Nephron (organoid): Measurements from ENCODE around the gene SLC8A2.

Experiments
- H3K27ac Mint-ChIP-seq, 3 experiments: 2 replicates each; pipeline ENCODE4 v1.8.0; 2020; ENCODE audit warnings: mixed read lengths in 3 of 3, mild to moderate bottlenecking in 2 of 3, moderate library complexity in 1 of 3
- H3K27me3 Mint-ChIP-seq: 2 replicates; pipeline ENCODE4 v1.8.0; 2021; ENCODE audit warnings: low read depth, mild to moderate bottlenecking, moderate library complexity, mixed read lengths
- H3K36me3 Mint-ChIP-seq: 2 replicates; pipeline ENCODE4 v1.8.0; 2020; ENCODE audit warnings: low read depth, mixed read lengths
- H3K4me1 Mint-ChIP-seq: 2 replicates; pipeline ENCODE4 v1.8.0; 2020; ENCODE audit warnings: mixed read lengths
- H3K4me3 Mint-ChIP-seq, 3 experiments: 2 replicates each; pipeline ENCODE4 v1.8.0; 2020; ENCODE audit warnings: mild to moderate bottlenecking in 3 of 3, mixed read lengths in 3 of 3, moderate library complexity in 2 of 3
- H3K9me3 Mint-ChIP-seq: 2 replicates; pipeline ENCODE4 v1.8.0; 2020; ENCODE audit warnings: mixed read lengths
- TF ChIP-seq, protein P1 (sequence below), 3 experiments: fragments of 200-600 bp; sonication (generic); IDR thresholded peaks; one replicate each; pipeline ENCODE4 v1.5.0; 2021; ENCODE audit warnings: antibody characterized with exemption in 3 of 3; ENCODE audit not compliant: unreplicated experiment in 3 of 3

SLC8A2 gene

DNA sequence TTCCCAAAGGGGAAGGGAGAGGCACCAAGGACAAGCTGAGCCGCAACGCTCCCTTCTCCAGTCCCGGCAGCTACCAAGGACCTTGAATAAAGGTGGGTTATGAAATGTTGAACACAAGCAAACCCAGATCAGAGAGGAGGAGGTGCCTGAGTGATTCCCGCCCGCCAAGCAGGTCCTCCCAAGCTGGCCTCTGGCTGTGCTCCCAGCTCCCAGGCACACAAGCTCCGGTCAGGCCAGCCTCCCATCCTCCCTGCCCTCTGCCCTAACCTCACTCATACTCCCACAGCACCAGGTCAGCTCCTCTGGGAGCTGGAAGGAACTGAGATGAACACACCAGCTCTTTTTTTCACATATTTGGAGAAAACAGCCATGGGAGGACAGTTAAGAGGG is 39.4 kb upstream of the SLC8A2 start:
- TF ChIP-seq, protein P1, sequence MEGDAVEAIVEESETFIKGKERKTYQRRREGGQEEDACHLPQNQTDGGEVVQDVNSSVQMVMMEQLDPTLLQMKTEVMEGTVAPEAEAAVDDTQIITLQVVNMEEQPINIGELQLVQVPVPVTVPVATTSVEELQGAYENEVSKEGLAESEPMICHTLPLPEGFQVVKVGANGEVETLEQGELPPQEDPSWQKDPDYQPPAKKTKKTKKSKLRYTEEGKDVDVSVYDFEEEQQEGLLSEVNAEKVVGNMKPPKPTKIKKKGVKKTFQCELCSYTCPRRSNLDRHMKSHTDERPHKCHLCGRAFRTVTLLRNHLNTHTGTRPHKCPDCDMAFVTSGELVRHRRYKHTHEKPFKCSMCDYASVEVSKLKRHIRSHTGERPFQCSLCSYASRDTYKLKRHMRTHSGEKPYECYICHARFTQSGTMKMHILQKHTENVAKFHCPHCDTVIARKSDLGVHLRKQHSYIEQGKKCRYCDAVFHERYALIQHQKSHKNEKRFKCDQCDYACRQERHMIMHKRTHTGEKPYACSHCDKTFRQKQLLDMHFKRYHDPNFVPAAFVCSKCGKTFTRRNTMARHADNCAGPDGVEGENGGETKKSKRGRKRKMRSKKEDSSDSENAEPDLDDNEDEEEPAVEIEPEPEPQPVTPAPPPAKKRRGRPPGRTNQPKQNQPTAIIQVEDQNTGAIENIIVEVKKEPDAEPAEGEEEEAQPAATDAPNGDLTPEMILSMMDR (IDR thresholded peaks at IDR 0.05; ENCODE audit: unreplicated experiment in 3 of 3), result no peak
- H3K4me1 Mint-ChIP-seq, result peaks cover 71% of the 10 kb centered on the region

DNA sequence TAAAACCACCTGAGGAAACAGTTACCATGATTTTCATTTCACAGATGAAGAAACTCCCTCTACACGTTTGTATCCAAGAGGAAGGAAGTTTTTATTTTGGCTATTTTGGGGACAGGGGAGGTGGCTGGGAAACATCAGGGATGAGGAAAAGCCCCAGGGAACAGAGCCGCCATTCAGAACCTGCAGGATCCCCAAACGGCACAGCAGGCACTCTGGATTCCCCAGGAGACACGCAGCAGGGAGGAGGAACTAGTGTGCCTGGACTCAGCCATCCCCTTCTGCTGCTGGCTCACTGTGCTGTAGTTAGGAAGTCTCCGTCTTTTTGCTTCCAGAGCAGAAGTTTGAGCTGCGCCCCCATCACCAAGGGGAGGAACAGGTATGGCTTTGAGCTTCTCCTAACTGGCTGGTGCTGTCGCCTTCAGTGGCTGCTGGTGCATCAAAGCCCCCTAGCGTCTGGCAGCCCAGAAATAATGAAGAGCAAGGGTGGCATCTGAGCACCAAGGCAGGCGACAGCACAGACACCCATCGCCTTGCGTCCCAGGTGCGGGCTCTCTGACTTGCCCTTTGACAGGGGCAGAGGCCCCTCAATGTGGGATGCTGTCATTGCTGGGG is 38.9 kb upstream of the SLC8A2 start:
- H3K27me3 Mint-ChIP-seq, result peaks cover 4% of the 10 kb centered on the region
- peak overlapping the region; percentile 35 to 95 (median 44) for H3K27ac Mint-ChIP-seq
- H3K4me3 Mint-ChIP-seq, result peak overlapping the region in 2 of 3 experiments; percentile 61 to 97
- H3K36me3 Mint-ChIP-seq, result no peaks in the 10 kb centered on the region
- H3K9me3 Mint-ChIP-seq, result no peaks in the 10 kb centered on the region
- TF ChIP-seq, protein P1 (IDR thresholded peaks at IDR 0.05; ENCODE audit: unreplicated experiment in 3 of 3), result no peak
- H3K4me1 Mint-ChIP-seq, result peaks cover 71% of the 10 kb centered on the region

More for the DNA sequence above, 39.4 kb upstream of the SLC8A2 start:
- Mint-ChIP-seq H3K4me3 (peak overlapping the region; percentile 97 to 99 (median 98)), H3K27ac (peak overlapping the region; percentile 83 to 95 (median 89)), H3K36me3 (no peaks in the 10 kb centered on the region), H3K9me3 (no peaks in the 10 kb centered on the region), H3K27me3 (peaks cover 5% of the 10 kb centered on the region)

DNA sequence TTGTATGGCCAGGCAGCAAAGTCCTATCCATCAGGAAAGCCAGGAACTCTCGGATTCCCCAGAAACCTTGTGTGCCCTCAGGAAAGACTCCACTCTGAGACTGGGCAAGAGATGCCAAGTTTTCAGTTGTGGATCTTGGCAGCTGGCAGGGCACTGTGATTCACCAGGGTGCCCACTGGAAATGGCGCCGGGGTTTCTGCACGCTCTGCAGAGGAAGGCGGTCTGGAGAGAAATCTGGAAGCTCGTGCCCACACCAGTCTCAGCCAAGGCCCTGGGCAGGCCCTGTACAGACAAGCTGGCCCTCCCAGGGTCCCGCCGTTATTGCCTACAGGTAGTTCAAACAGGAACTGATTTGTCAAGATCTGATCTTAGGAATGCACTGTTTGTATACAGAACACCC is 38.3 kb upstream of the SLC8A2 start:
- Mint-ChIP-seq H3K27ac (peak overlapping the region; percentile 35 to 44 (median 41)), H3K27me3 (no peaks in the 10 kb centered on the region), H3K9me3 (no peaks in the 10 kb centered on the region), H3K4me1 (peaks cover 66% of the 10 kb centered on the region), H3K36me3 (no peaks in the 10 kb centered on the region), H3K4me3 (peak overlapping the region in 2 of 3 experiments; percentile 17 to 61)
- TF ChIP-seq, protein P1 (IDR thresholded peaks at IDR 0.05; ENCODE audit: unreplicated experiment in 3 of 3), result no peak

DNA sequence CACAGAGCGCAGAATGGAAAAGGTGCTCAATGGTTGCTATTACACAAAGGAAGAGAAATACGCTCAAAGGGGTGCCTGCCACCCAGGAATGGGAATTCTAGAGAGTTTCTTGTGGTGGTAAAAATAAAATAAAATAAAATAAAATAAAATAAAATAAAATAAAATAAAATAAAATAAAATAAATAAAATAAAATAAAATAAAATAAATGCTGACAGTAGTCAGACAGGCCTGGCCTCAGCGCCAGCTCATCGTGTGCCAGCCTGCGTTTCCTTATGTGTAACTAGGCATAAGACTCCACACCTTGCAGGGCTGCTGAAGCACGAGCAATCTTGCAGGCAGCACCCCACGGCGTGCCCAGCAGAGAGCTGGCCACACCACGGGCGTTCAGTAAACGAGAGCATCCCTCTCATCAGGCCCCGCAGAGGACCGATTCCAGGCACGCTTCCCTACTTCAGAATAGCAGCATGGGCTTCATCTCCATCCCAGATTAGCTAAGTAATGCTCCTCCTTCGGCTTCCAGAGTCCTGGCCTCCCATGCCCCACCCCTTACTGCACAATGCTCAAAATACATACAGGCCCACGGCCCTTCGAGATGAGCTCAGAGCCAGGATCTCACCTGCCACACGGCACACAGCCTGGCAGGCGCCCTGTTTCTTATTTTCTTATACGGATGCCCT is 37.6 kb upstream of the SLC8A2 start:
- Mint-ChIP-seq H3K4me3 (peak overlapping the region in 1 of 3 experiments; percentile 29), H3K4me1 (peaks cover 59% of the 10 kb centered on the region), H3K36me3 (no peaks in the 10 kb centered on the region), H3K9me3 (no peaks in the 10 kb centered on the region), H3K27ac (peak overlapping the region in 1 of 3 experiments; percentile 58), H3K27me3 (no peaks in the 10 kb centered on the region)
- TF ChIP-seq, protein P1 (IDR thresholded peaks at IDR 0.05; ENCODE audit: unreplicated experiment in 3 of 3), result no peak

DNA sequence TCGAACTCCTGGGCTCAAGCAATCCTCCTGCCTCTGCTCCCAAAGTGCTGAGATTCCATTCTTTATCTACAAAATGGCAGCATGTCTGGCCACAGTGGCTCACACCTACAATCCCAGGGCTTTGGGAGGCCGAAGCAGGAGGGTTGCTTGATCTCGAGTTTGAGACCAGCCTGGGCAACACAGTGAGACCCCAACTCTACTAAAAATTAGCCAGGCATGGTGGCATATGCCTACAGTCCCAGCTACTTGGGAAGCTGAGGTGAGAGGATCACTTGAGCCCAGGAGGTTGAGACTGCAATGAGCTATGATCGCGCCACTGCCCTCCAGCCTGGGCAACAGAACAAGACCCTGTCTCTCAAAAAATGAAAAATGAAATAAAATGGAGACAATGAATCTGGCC is 37.0 kb upstream of the SLC8A2 start:
- H3K27me3 Mint-ChIP-seq, result no peaks in the 10 kb centered on the region
- no peak overlapping the region for H3K4me3 Mint-ChIP-seq
- no peaks in the 10 kb centered on the region for H3K9me3 Mint-ChIP-seq
- TF ChIP-seq, protein P1 (IDR thresholded peaks at IDR 0.05; ENCODE audit: unreplicated experiment in 3 of 3), result no peak
- peaks cover under 1% of the 10 kb centered on the region for H3K36me3 Mint-ChIP-seq
- peaks cover 54% of the 10 kb centered on the region for H3K4me1 Mint-ChIP-seq
- H3K27ac Mint-ChIP-seq, result peak overlapping the region in 1 of 3 experiments; percentile 58
